EL (cell line): ENCODE measurements around the gene SNRPB.
A peak's percentile ranks its signal among the peaks of the same experiment; 100 is the strongest.
"Not testable (repeated sequence)": the region's sequence is repeated elsewhere in the genome, so short reads cannot be mapped to it uniquely, and the experiment has no call there.

ENCODE experiments used
- DNase-seq: peaks from one replicate; pipeline ENCODE4 v3.0.0-alpha.2; 2016

Gene SNRPB

GRCh38 chr20:2470423-2471193 lies at the start of gene SNRPB:
Gene SNRPB (minus strand): TSS chr20:2470789. CDS start chr20:2470690, 99 bp downstream.
- DNase-seq = peak; percentile 99

- DNase-seq = peak; percentile 55
Observed at GRCh38 chr20:2519115-2519809, 48.7 kb upstream of the SNRPB start.

- DNase-seq = no peak
Observed at GRCh38 chr20:2518558-2518957, 48.0 kb upstream of the SNRPB start.

GRCh38 chr20:2518096-2518495 lies 47.5 kb upstream of the SNRPB start:
- no peak for DNase-seq

- no peak for DNase-seq
Observed at GRCh38 chr20:2516399-2516798, 45.8 kb upstream of the SNRPB start.

- no peak for DNase-seq
Observed at GRCh38 chr20:2515203-2515602, 44.6 kb upstream of the SNRPB start.

- DNase-seq = no peak
Observed at GRCh38 chr20:2509794-2510193, 39.2 kb upstream of the SNRPB start.

GRCh38 chr20:2509468-2509781 lies 38.8 kb upstream of the SNRPB start:
- no peak for DNase-seq

- DNase-seq = peak; percentile 84
Observed at GRCh38 chr20:2508631-2509467, 38.3 kb upstream of the SNRPB start, which contains the start of gene ZNF343. Gene ZNF343 (minus strand): TSS chr20:2508915. CDS start chr20:2493895, 15,020 bp downstream.

GRCh38 chr20:2507875-2508630 lies 37.5 kb upstream of the SNRPB start:
- DNase-seq = peak; percentile 34

- DNase-seq = peak; percentile 14
Observed at GRCh38 chr20:2507464-2507863, 36.9 kb upstream of the SNRPB start.

- DNase-seq = not testable (repeated sequence)
Observed at GRCh38 chr20:2506426-2506825, 35.8 kb upstream of the SNRPB start.

GRCh38 chr20:2504803-2505202 lies 34.2 kb upstream of the SNRPB start:
- not testable (repeated sequence) for DNase-seq

GRCh38 chr20:2502808-2503384 lies 32.3 kb upstream of the SNRPB start:
- DNase-seq = not testable (repeated sequence)

GRCh38 chr20:2485661-2486060 lies 15.1 kb upstream of the SNRPB start:
- DNase-seq = no peak

GRCh38 chr20:2485080-2485479 lies 14.5 kb upstream of the SNRPB start:
- DNase-seq = no peak

GRCh38 chr20:2483504-2483903 lies 12.9 kb upstream of the SNRPB start:
- DNase-seq = no peak

- no peak for DNase-seq
Observed at GRCh38 chr20:2480381-2480780, 9.8 kb upstream of the SNRPB start.

GRCh38 chr20:2476742-2477615 lies 6.4 kb upstream of the SNRPB start:
- no peak for DNase-seq

- DNase-seq = no peak
Observed at GRCh38 chr20:2475850-2476741, 5.5 kb upstream of the SNRPB start.
